Body of pancreas (tissue), 4 donors: ENCODE data around the gene NPAS2. TPM values are rescaled to one million over a fixed set of nuclear protein-coding genes. Genes with fewer than 3 reads are reported as not detected.

ENCODE experiments used
- ATAC-seq: fragments of 150-250 bp; one replicate; pipeline ENCODE4 v1.9.1; 2016
- DNase-seq, 4 donors: peaks; one replicate each; pipeline ENCODE4 v3.0.0-alpha.2; 2019
- H3K27ac ChIP-seq, 4 donors: fragments of 200-600 bp; sonication (generic); 1 replicate in 3 of 4; 2 replicates in 1 of 4; pipeline versions ENCODE4 v1.5.1 to v1.6.1; 2016 to 2019; ENCODE audit warnings: mild to moderate bottlenecking in 1 of 4, mixed read lengths in 1 of 4, moderate library complexity in 1 of 4
- H3K27me3 ChIP-seq, 2 donors: fragments of 200-600 bp; sonication (generic); one replicate each; pipeline ENCODE4 v1.6.0; 2016; ENCODE audit warnings: mild to moderate bottlenecking in 1 of 2
- H3K36me3 ChIP-seq, 2 donors: fragments of 200-600 bp; sonication (generic); replicated peaks in 1 of 2; 2 replicates each; pipeline ENCODE4 v1.5.1; 2016; ENCODE audit warnings: low read depth in 2 of 2; ENCODE audit not compliant: insufficient read depth in 1 of 2
- H3K4me1 ChIP-seq: fragments of 200-600 bp; sonication (generic); one replicate; pipeline ENCODE4 v1.6.0; 2016
- H3K4me3 ChIP-seq, 2 donors: fragments of 200-600 bp; sonication (generic); 1 replicate in 1 of 2; 2 replicates in 1 of 2; pipeline ENCODE4 v1.5.1; 2016 to 2019
- H3K9me3 ChIP-seq, 3 donors: fragments of 200-600 bp; sonication (generic); 1 replicate in 2 of 3; 2 replicates in 1 of 3; pipeline ENCODE4 v1.5.1; 2016
- CTCF ChIP-seq, 7 experiments: fragments of 450-650 bp in 4 of 7; fragments of 200-600 bp in 3 of 7; sonication (generic) in 3 of 7; IDR thresholded peaks; one replicate each; pipeline ENCODE4 v1.5.1; 2016 to 2019; ENCODE audit warnings: antibody characterized with exemption in 7 of 7
- POLR2A ChIP-seq, 3 donors: fragments of 450-650 bp; IDR thresholded peaks; one replicate each; pipeline ENCODE4 v1.6.1; 2016; ENCODE audit warnings: antibody characterized with exemption in 3 of 3, mild to moderate bottlenecking in 2 of 3
- WGBS, 2 donors: methylation state at CpG; one replicate each; pipeline ENCODE4 v1.1.5; 2017; 5-methylcytosine and 5-hydroxymethylcytosine counted together
- intact Hi-C: fragments of 100-400 bp; cut with DNase I; formaldehyde crosslinking; loops from one replicate; pipeline ENCODE4 v1.15.1; 2023
- total RNA-seq, 2 donors: library from RNA; depleted of rRNA; stranded (reverse); fragments of >200 nt; gene quantifications; one replicate each; pipeline ENCODE4 v1.1.0, GENCODE V29; 2016

Gene NPAS2
- total RNA-seq, 2 donors from 2014 or later, result 32.7 to 51.7 TPM

GRCh38 chr2:100991404-100991773 lies 171.4 kb downstream of the NPAS2 start:
- DNase-seq, result no peak

GRCh38 chr2:100992262-100992661 lies 172.3 kb downstream of the NPAS2 start:
- intact Hi-C loops, result no loop called here
- Histone ChIP-seq H3K9me3 (no peaks in the 10 kb centered on the region), H3K4me3 (no peak overlapping the region), H3K36me3 (peaks cover 0 to 14% of the 10 kb centered on the region in 2 donors), H3K4me1 (no peaks in the 10 kb centered on the region), H3K27me3 (no peaks in the 10 kb centered on the region), H3K27ac (no peak overlapping the region)
- DNase-seq (no peak), ATAC-seq (no peak)
- no peak for TF ChIP-seq CTCF (IDR thresholded peaks at IDR 0.05)
- TF ChIP-seq POLR2A (IDR thresholded peaks at IDR 0.05), result no peak
- WGBS, 2 donors, result 65 to 73% methylated on average over 6 of the region's 6 CpGs

More at GRCh38 chr2:100991404-100991773, 171.4 kb downstream of the NPAS2 start:
- 84 to 85% methylated on average over 5 of the region's 5 CpGs for WGBS, 2 donors
- Histone ChIP-seq H3K27ac (no peak overlapping the region), H3K27me3 (no peaks in the 10 kb centered on the region), H3K36me3 (peaks cover 0 to 14% of the 10 kb centered on the region in 2 donors), H3K4me1 (no peaks in the 10 kb centered on the region), H3K9me3 (no peaks in the 10 kb centered on the region), H3K4me3 (no peak overlapping the region)
- intact Hi-C loops, result no loop called here
- TF ChIP-seq CTCF (IDR thresholded peaks at IDR 0.05) (no peak), POLR2A (IDR thresholded peaks at IDR 0.05) (no peak)
- no peak for ATAC-seq

GRCh38 chr2:100993294-100993693 lies 173.4 kb downstream of the NPAS2 start:
- ATAC-seq (no peak), DNase-seq (no peak)
- intact Hi-C loops, result no loop called here
- Histone ChIP-seq H3K4me3 (no peak overlapping the region), H3K27ac (no peak overlapping the region), H3K36me3 (peaks cover 0 to 14% of the 10 kb centered on the region in 2 donors), H3K27me3 (no peaks in the 10 kb centered on the region), H3K4me1 (no peaks in the 10 kb centered on the region), H3K9me3 (no peaks in the 10 kb centered on the region)
- 89% methylated on average over 15 to 17 of the region's 17 CpGs for WGBS, 2 donors
- TF ChIP-seq CTCF (IDR thresholded peaks at IDR 0.05) (no peak), POLR2A (IDR thresholded peaks at IDR 0.05) (no peak)

DNA sequence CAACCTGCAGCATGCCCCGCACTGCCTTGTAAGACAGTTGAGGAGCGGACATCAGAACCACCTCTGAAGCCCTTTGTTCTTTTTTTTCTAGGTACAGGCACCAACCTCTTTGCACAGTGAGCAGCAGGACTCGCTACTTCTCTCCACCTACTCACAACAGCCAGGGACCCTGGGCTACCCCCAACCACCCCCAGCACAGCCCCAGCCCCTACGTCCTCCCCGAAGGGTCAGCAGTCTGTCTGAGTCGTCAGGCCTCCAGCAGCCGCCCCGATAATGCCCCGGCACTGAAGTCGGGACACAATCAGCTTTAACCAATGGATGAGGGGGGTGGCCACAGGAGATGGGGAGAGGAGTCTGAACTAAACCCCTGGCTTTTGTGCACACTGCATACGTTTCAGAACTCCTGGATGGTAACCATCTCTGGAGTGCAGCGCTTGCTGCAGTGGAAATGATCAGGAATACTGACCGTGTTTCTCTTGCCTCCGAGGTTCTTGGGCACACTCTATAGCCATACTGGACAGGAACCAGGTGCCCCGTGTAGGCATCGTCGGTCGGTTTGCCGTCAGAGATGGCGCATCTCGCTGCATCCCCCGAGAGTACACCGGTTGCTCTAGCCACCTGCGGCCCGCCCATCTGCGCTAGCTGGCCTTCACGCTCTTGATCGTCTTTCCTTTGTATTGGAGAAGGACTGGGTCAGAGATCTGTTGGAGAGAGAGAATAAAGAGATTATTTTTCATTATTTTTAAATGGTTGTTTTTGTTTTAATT lies 175.6 kb downstream of the NPAS2 start:
- Histone ChIP-seq H3K36me3 (peaks cover 0 to 14% of the 10 kb centered on the region in 2 donors), H3K4me1 (no peaks in the 10 kb centered on the region), H3K9me3 (no peaks in the 10 kb centered on the region), H3K27me3 (no peaks in the 10 kb centered on the region), H3K27ac (no peak overlapping the region), H3K4me3 (no peak overlapping the region)
- DNase-seq (no peak), ATAC-seq (no peak)
- WGBS, 2 donors, result 89 to 96% methylated on average over 28 of the region's 28 CpGs
- TF ChIP-seq POLR2A (IDR thresholded peaks at IDR 0.05), result no peak
- TF ChIP-seq CTCF (IDR thresholded peaks at IDR 0.05), result no peak
- intact Hi-C loops, result no loop called here
